ENCODE measurements around the gene MRPS27. TPM values are rescaled to one million over a fixed set of nuclear protein-coding genes. Genes with fewer than 3 reads are reported as not detected.

MRPS27 gene
- total and polyA plus RNA-seq, 4 donors, result 17.6 to 38.7 (median 34.9) TPM

GRCh38 chr5:72232838-72233237 is 87.2 kb downstream of the MRPS27 start:
- Histone ChIP-seq H3K27ac (ENCODE audit: low read depth in 1 of 2, low read length in 2 of 2) (no peak overlapping the region), H3K4me1 (ENCODE audit: control insufficient read depth in 4 of 4, insufficient read depth in 4 of 4, low read length in 3 of 4) (no peaks in the 10 kb centered on the region), H3K9me3 (ENCODE audit: control insufficient read depth in 4 of 4, low read length in 3 of 4) (no peaks in the 10 kb centered on the region), H3K4me3 (ENCODE audit: low read depth in 1 of 3, low read length in 3 of 3) (no peak overlapping the region), H3K36me3 (ENCODE audit: control insufficient read depth in 4 of 4, insufficient read depth in 3 of 4, low read depth in 1 of 4, low read length in 3 of 4) (peaks cover 1 to 24% (median 7%) of the 10 kb centered on the region in 4 donors), H3K9ac (ENCODE audit: low read depth in 1 of 2, low read length in 2 of 2) (no peak overlapping the region), H3K27me3 (ENCODE audit: control insufficient read depth in 4 of 4, insufficient read depth in 4 of 4, low read length in 3 of 4) (no peaks in the 10 kb centered on the region)
- 95% methylated on average over 2 of the region's 2 CpGs for WGBS
- no peak for TF ChIP-seq RAD21 (IDR thresholded peaks at IDR 0.05)
- no peak for TF ChIP-seq FOXA2 (IDR thresholded peaks at IDR 0.05)
- TF ChIP-seq CTCF (IDR thresholded peaks at IDR 0.05; ENCODE audit: low read depth, low read length, missing input control), result no peak
- no peak for TF ChIP-seq ATF3 (IDR thresholded peaks at IDR 0.05)
- TF ChIP-seq HNF4G (IDR thresholded peaks at IDR 0.05), result no peak
- TF ChIP-seq SP1 (IDR thresholded peaks at IDR 0.05), result no peak
- TF ChIP-seq HNF4A (conservative IDR thresholded peaks at IDR 0.05), result no peak
- DNase-seq (ENCODE audit: low spot score), result no peak

- Histone ChIP-seq H3K27ac (ENCODE audit: low read depth in 1 of 2, low read length in 2 of 2) (no peak overlapping the region), H3K36me3 (ENCODE audit: control insufficient read depth in 4 of 4, insufficient read depth in 3 of 4, low read depth in 1 of 4, low read length in 3 of 4) (peaks cover 1 to 24% (median 5%) of the 10 kb centered on the region in 4 donors), H3K9ac (ENCODE audit: low read depth in 1 of 2, low read length in 2 of 2) (no peak overlapping the region), H3K27me3 (ENCODE audit: control insufficient read depth in 4 of 4, insufficient read depth in 4 of 4, low read length in 3 of 4) (no peaks in the 10 kb centered on the region), H3K4me1 (ENCODE audit: control insufficient read depth in 4 of 4, insufficient read depth in 4 of 4, low read length in 3 of 4) (no peaks in the 10 kb centered on the region), H3K4me3 (ENCODE audit: low read depth in 1 of 3, low read length in 3 of 3) (no peak overlapping the region), H3K9me3 (ENCODE audit: control insufficient read depth in 4 of 4, low read length in 3 of 4) (no peaks in the 10 kb centered on the region)
- 88% methylated on average over 6 of the region's 6 CpGs for WGBS
- TF ChIP-seq FOXA2 (IDR thresholded peaks at IDR 0.05), result no peak
- TF ChIP-seq MAX (IDR thresholded peaks at IDR 0.05), result no peak
- no peak for TF ChIP-seq HNF4A (conservative IDR thresholded peaks at IDR 0.05)
- no peak for TF ChIP-seq EGR1 (IDR thresholded peaks at IDR 0.05; ENCODE audit: low read depth in 2 of 2)
- no peak for TF ChIP-seq HNF4G (IDR thresholded peaks at IDR 0.05)
- no peak for TF ChIP-seq FOXA1 (IDR thresholded peaks at IDR 0.05)
- TF ChIP-seq ATF3 (IDR thresholded peaks at IDR 0.05), result no peak
- TF ChIP-seq CTCF (IDR thresholded peaks at IDR 0.05; ENCODE audit: low read depth, low read length, missing input control), result no peak
- TF ChIP-seq TAF1 (conservative IDR thresholded peaks at IDR 0.05), result no peak
- TF ChIP-seq JUND (IDR thresholded peaks at IDR 0.05), result no peak
- no peak for TF ChIP-seq RAD21 (IDR thresholded peaks at IDR 0.05)
- TF ChIP-seq NR2F2 (IDR thresholded peaks at IDR 0.05), result no peak
- TF ChIP-seq ZBTB33 (IDR thresholded peaks at IDR 0.05), result no peak
- TF ChIP-seq GABPA (IDR thresholded peaks at IDR 0.05 in 1 of 2, conservative IDR thresholded peaks at IDR 0.05 in 1 of 2), result no peak
- DNase-seq (ENCODE audit: low spot score), result no peak
These were observed 87.9 kb downstream of the MRPS27 start for GRCh38 chr5:72231991-72232703.

All from liver (tissue), 9 donors.